ENCODE measurements around the gene CRB1.

Gene CRB1

GRCh38 chr1:197264936-197265567, 3.0 kb upstream of the CRB1 start:
- Histone ChIP-seq H3K36me3 (ENCODE audit: insufficient read depth, low read length) (no peaks in the 10 kb centered on the region), H3K9me3 (ENCODE audit: insufficient read depth, low read length, severe bottlenecking) (no peaks in the 10 kb centered on the region), H3K9ac (ENCODE audit: low read depth, low read length) (no peak overlapping the region), H3K4me3 (ENCODE audit: low read depth in 1 of 2, low read length in 2 of 2) (no peak overlapping the region), H3K4me2 (ENCODE audit: insufficient read depth, low read length) (no peak overlapping the region), H3K27me3 (ENCODE audit: insufficient read depth, low read length, poor library complexity) (no peaks in the 10 kb centered on the region), H4K20me1 (ENCODE audit: insufficient read depth, low read length) (no peaks in the 10 kb centered on the region), H3K27ac (ENCODE audit: low read length) (no peak overlapping the region), H3K79me2 (ENCODE audit: insufficient read depth, low read length) (no peaks in the 10 kb centered on the region), H2AFZ (ENCODE audit: low read depth, low read length) (no peak overlapping the region), H3K4me1 (ENCODE audit: insufficient read depth, low read length) (no peaks in the 10 kb centered on the region)
- TF ChIP-seq EZH2 (IDR thresholded peaks at IDR 0.05; ENCODE audit: borderline replicate concordance, low read depth, low read length, severe bottlenecking) = no peak
- TF ChIP-seq CTCF (IDR thresholded peaks at IDR 0.05; ENCODE audit: borderline replicate concordance, extremely low read depth, low read length, poor library complexity, severe bottlenecking) = no peak
- ATAC-seq (ENCODE audit: insufficient read depth, low read depth) (no peak), DNase-seq (no peak)

GRCh38 chr1:197269053-197269452, 1.0 kb downstream of the CRB1 start:
- H4K20me1 ChIP-seq (ENCODE audit: insufficient read depth, low read length) = no peaks in the 10 kb centered on the region
- H3K27ac ChIP-seq (ENCODE audit: low read length) = no peak overlapping the region
- H2AFZ ChIP-seq (ENCODE audit: low read depth, low read length) = no peak overlapping the region
- no peak for ATAC-seq (ENCODE audit: insufficient read depth, low read depth)
- no peaks in the 10 kb centered on the region for H3K27me3 ChIP-seq (ENCODE audit: insufficient read depth, low read length, poor library complexity)
- TF ChIP-seq CTCF (IDR thresholded peaks at IDR 0.05; ENCODE audit: borderline replicate concordance, extremely low read depth, low read length, poor library complexity, severe bottlenecking) = no peak
- TF ChIP-seq EZH2 (IDR thresholded peaks at IDR 0.05; ENCODE audit: borderline replicate concordance, low read depth, low read length, severe bottlenecking) = no peak
- H3K4me1 ChIP-seq (ENCODE audit: insufficient read depth, low read length) = no peaks in the 10 kb centered on the region
- H3K79me2 ChIP-seq (ENCODE audit: insufficient read depth, low read length) = no peaks in the 10 kb centered on the region
- H3K4me2 ChIP-seq (ENCODE audit: insufficient read depth, low read length) = no peak overlapping the region
- no peak for DNase-seq
- no peaks in the 10 kb centered on the region for H3K9me3 ChIP-seq (ENCODE audit: insufficient read depth, low read length, severe bottlenecking)
- no peak overlapping the region for H3K9ac ChIP-seq (ENCODE audit: low read depth, low read length)
- no peaks in the 10 kb centered on the region for H3K36me3 ChIP-seq (ENCODE audit: insufficient read depth, low read length)
- H3K4me3 ChIP-seq (ENCODE audit: low read depth in 1 of 2, low read length in 2 of 2) = no peak overlapping the region

- Histone ChIP-seq H3K4me1 (ENCODE audit: insufficient read depth, low read length) (no peaks in the 10 kb centered on the region), H3K4me3 (ENCODE audit: low read depth in 1 of 2, low read length in 2 of 2) (no peak overlapping the region), H3K4me2 (ENCODE audit: insufficient read depth, low read length) (no peak overlapping the region), H2AFZ (ENCODE audit: low read depth, low read length) (no peak overlapping the region), H3K36me3 (ENCODE audit: insufficient read depth, low read length) (no peaks in the 10 kb centered on the region), H3K27me3 (ENCODE audit: insufficient read depth, low read length, poor library complexity) (no peaks in the 10 kb centered on the region), H4K20me1 (ENCODE audit: insufficient read depth, low read length) (no peaks in the 10 kb centered on the region), H3K79me2 (ENCODE audit: insufficient read depth, low read length) (no peaks in the 10 kb centered on the region), H3K27ac (ENCODE audit: low read length) (no peak overlapping the region), H3K9me3 (ENCODE audit: insufficient read depth, low read length, severe bottlenecking) (no peaks in the 10 kb centered on the region), H3K9ac (ENCODE audit: low read depth, low read length) (no peak overlapping the region)
- ATAC-seq (ENCODE audit: insufficient read depth, low read depth) = no peak
- DNase-seq = no peak
- TF ChIP-seq EZH2 (IDR thresholded peaks at IDR 0.05; ENCODE audit: borderline replicate concordance, low read depth, low read length, severe bottlenecking) = no peak
- TF ChIP-seq CTCF (IDR thresholded peaks at IDR 0.05; ENCODE audit: borderline replicate concordance, extremely low read depth, low read length, poor library complexity, severe bottlenecking) = no peak
These were observed 4.7 kb downstream of the CRB1 start for GRCh38 chr1:197272791-197273190.
